GM19023 (cell line): Measurements from ENCODE around the gene PDIA4.
A peak's percentile ranks its signal among the peaks of the same experiment; 100 is the strongest.

Experiments
- ATAC-seq: cut with Tn5 transposase; IDR thresholded peaks from one replicate; pipeline ENCODE4 v1.9.1; 2021; ENCODE audit warnings: mild to moderate bottlenecking, moderate library complexity; ENCODE audit not compliant: unreplicated experiment

PDIA4 gene

GRCh38 chr7:148975896-148976295 is 52.4 kb downstream of the PDIA4 start:
- ATAC-seq, result no peak

GRCh38 chr7:148973256-148973655 is 55.0 kb downstream of the PDIA4 start:
- ATAC-seq, result no peak

GRCh38 chr7:148972375-148972774 is 55.9 kb downstream of the PDIA4 start:
- no peak for ATAC-seq

GRCh38 chr7:148967602-148968001 is 60.7 kb downstream of the PDIA4 start:
- ATAC-seq, result no peak

- peak; percentile 7 for ATAC-seq
Observed at GRCh38 chr7:148967032-148967372, 61.3 kb downstream of the PDIA4 start.

GRCh38 chr7:148964483-148965267 is 63.6 kb downstream of the PDIA4 start:
- no peak for ATAC-seq

GRCh38 chr7:148963583-148964482 is 64.5 kb downstream of the PDIA4 start:
- ATAC-seq, result no peak

- ATAC-seq, result peak; percentile 53
Observed at GRCh38 chr7:148962823-148963582, 65.3 kb downstream of the PDIA4 start.

- no peak for ATAC-seq
Observed at GRCh38 chr7:148962440-148962822, 65.9 kb downstream of the PDIA4 start.

GRCh38 chr7:148959726-148960125 is 68.6 kb downstream of the PDIA4 start:
- ATAC-seq, result no peak

- no peak for ATAC-seq
Observed at GRCh38 chr7:148958061-148958460, 70.2 kb downstream of the PDIA4 start.

- no peak for ATAC-seq
Observed at GRCh38 chr7:148954766-148955165, 73.5 kb downstream of the PDIA4 start.

- no peak for ATAC-seq
Observed at GRCh38 chr7:148953676-148954075, 74.6 kb downstream of the PDIA4 start.
